A549 (cell line): ENCODE measurements around the gene JARID2. TPM values are rescaled to one million over a fixed set of nuclear protein-coding genes. Genes with fewer than 3 reads are reported as not detected.

Experiments
- ATAC-seq, 2 experiments: fragments of 200-7000 bp in 1 of 2; fragments of >200 bp in 1 of 2; cut with Nextera tagmentation in 1 of 2; cut with Tn5 transposase in 1 of 2; 3 replicates each; pipeline versions ENCODE4 v1.8.0 to v1.9.1; 2018 to 2020; ENCODE audit warnings: mild to moderate bottlenecking in 1 of 2, moderate library complexity in 1 of 2
- CTCF ChIA-PET: fragments of 300-600 bp; sonication (Branson Sonifier 250); formaldehyde crosslinking; extraction: SDS; loops from one replicate; lab custom pipeline; 2021; ENCODE audit warnings: antibody characterized with exemption, inconsistent platforms; lab: Yijun Ruan, JAX
- POLR2A ChIA-PET: fragments of 350-600 bp; formaldehyde crosslinking; extraction: SDS; loops from one replicate; lab custom pipeline; 2021; ENCODE audit warnings: antibody characterized with exemption, inconsistent platforms; lab: Yijun Ruan, JAX
- DNase-seq, 2 experiments: peaks; one replicate each; pipeline versions ENCODE4 v3.0.0 to v3.0.0-alpha.2; 2011 to 2016; ENCODE audit warnings: low read depth in 1 of 2, low spot score in 1 of 2
- FAIRE-seq: peaks from 2 replicates; lab custom pipeline; 2011; peaks lifted over from hg19 to GRCh38; lab: Jason Lieb, UNC
- H3K27ac ChIP-seq, 2 experiments: fragments of >200 bp; sonication (Bioruptor Twin); formaldehyde crosslinking; 3 replicates each; pipeline ENCODE4 v1.5.1; 2016 to 2017
- H3K4me1 ChIP-seq: fragments of >200 bp; sonication (Bioruptor Twin); formaldehyde crosslinking; 3 replicates; pipeline ENCODE4 v1.6.1; 2016
- H3K4me2 ChIP-seq: fragments of >200 bp; sonication (Bioruptor Twin); formaldehyde crosslinking; 3 replicates; pipeline ENCODE4 v1.6.1; 2016
- H3K4me3 ChIP-seq: fragments of >200 bp; sonication (Bioruptor Twin); formaldehyde crosslinking; 3 replicates; pipeline ENCODE4 v1.5.1; 2016
- H3K9me3 ChIP-seq: fragments of >200 bp; sonication (Bioruptor Twin); formaldehyde crosslinking; 3 replicates; pipeline ENCODE4 v1.6.1; 2016
- CBX8 ChIP-seq: fragments of 200-600 bp; sonication (generic); IDR thresholded peaks from 2 replicates; pipeline ENCODE4 v1.6.1; 2016
- E2F6 ChIP-seq: IDR thresholded peaks from 2 replicates; pipeline ENCODE4 v1.6.1; 2012; ENCODE audit warnings: low read depth, borderline replicate concordance
- FOSB ChIP-seq: fragments of 250-450 bp; sonication (Bioruptor Pico); IDR thresholded peaks from 2 replicates; pipeline ENCODE4 v1.5.0; 2020; ENCODE audit warnings: mild to moderate bottlenecking, moderate library complexity
- FOSL2 ChIP-seq, 2 experiments: fragments of 450-650 bp in 1 of 2; fragments of >200 bp in 1 of 2; sonication (Bioruptor Twin) in 1 of 2; formaldehyde crosslinking; IDR thresholded peaks; 2 replicates each; pipeline versions ENCODE4 v1.5.0 to v1.6.1; 2016 to 2020; ENCODE audit warnings: mild to moderate bottlenecking in 1 of 2, moderate library complexity in 1 of 2
- FOXS1 ChIP-seq: fragments of 250-450 bp; sonication (Bioruptor Pico); IDR thresholded peaks from 2 replicates; pipeline ENCODE4 v1.5.0; 2020; ENCODE audit warnings: mild to moderate bottlenecking, moderate library complexity
- GATA3 ChIP-seq: IDR thresholded peaks from 2 replicates; pipeline ENCODE4 v1.6.1; 2012; ENCODE audit warnings: borderline replicate concordance
- HDAC2 ChIP-seq: fragments of 200-600 bp; sonication (generic); IDR thresholded peaks from 2 replicates; pipeline ENCODE4 v1.6.1; 2016
- HES2 ChIP-seq: fragments of >200 bp; sonication (Bioruptor Twin); formaldehyde crosslinking; IDR thresholded peaks from 2 replicates; pipeline ENCODE4 v1.6.1; 2016
- HOXA7 ChIP-seq: fragments of 250-450 bp; sonication (Bioruptor Pico); IDR thresholded peaks from 2 replicates; pipeline ENCODE4 v1.5.0; 2020; ENCODE audit warnings: mild to moderate bottlenecking, moderate library complexity
- HOXB13 ChIP-seq: fragments of 250-450 bp; sonication (Bioruptor Pico); IDR thresholded peaks from 2 replicates; pipeline ENCODE4 v1.5.0; 2020; ENCODE audit warnings: low read depth, mild to moderate bottlenecking, moderate library complexity
- JUN ChIP-seq, 2 experiments: fragments of >200 bp; sonication (Bioruptor Twin); formaldehyde crosslinking; IDR thresholded peaks; 2 replicates in 1 of 2; 3 replicates in 1 of 2; pipeline ENCODE4 v1.6.1; 2016 to 2017
- KDM1A ChIP-seq: fragments of 200-600 bp; sonication (generic); IDR thresholded peaks from 2 replicates; pipeline ENCODE4 v1.6.1; 2016; ENCODE audit warnings: low read depth, mild to moderate bottlenecking
- MAFK ChIP-seq: fragments of 450-650 bp; IDR thresholded peaks from 2 replicates; pipeline ENCODE4 v1.6.1; 2014; ENCODE audit not compliant: partially characterized antibody
- MAX ChIP-seq: IDR thresholded peaks from 2 replicates; pipeline ENCODE4 v1.6.1; 2012
- NFE2L2 ChIP-seq: fragments of 150-350 bp; conservative IDR thresholded peaks from 2 replicates; pipeline ENCODE4 v1.6.1; 2014; ENCODE audit warnings: low read length
- PHF8 ChIP-seq: fragments of 200-600 bp; sonication (generic); IDR thresholded peaks from 2 replicates; pipeline ENCODE4 v1.6.1; 2016; ENCODE audit warnings: low read depth, mild to moderate bottlenecking, antibody characterized with exemption, moderate library complexity, borderline replicate concordance
- RCOR1 ChIP-seq: fragments of 150-350 bp; IDR thresholded peaks from 2 replicates; pipeline ENCODE4 v1.6.1; 2014; ENCODE audit warnings: antibody characterized with exemption, low read length, low read depth
- RNF2 ChIP-seq: fragments of 200-600 bp; sonication (generic); IDR thresholded peaks from 2 replicates; pipeline ENCODE4 v1.6.1; 2016; ENCODE audit warnings: low read depth, mild to moderate bottlenecking, antibody characterized with exemption, moderate library complexity, borderline replicate concordance
- SMC3 ChIP-seq: fragments of >200 bp; sonication (Bioruptor Twin); formaldehyde crosslinking; IDR thresholded peaks from 3 replicates; pipeline ENCODE4 v1.6.1; 2018; ENCODE audit warnings: inconsistent platforms
- SREBF2 ChIP-seq: fragments of 450-650 bp; IDR thresholded peaks from 2 replicates; pipeline ENCODE4 v1.6.1; 2014; ENCODE audit warnings: mild to moderate bottlenecking, moderate library complexity
- TFCP2L1 ChIP-seq: fragments of 250-450 bp; sonication (Bioruptor Pico); IDR thresholded peaks from 2 replicates; pipeline ENCODE4 v1.5.0; 2021; ENCODE audit warnings: mild to moderate bottlenecking
- USF2 ChIP-seq: fragments of 450-650 bp; IDR thresholded peaks from 2 replicates; pipeline ENCODE4 v1.6.1; 2014; ENCODE audit warnings: antibody characterized with exemption
- ZC3H11A ChIP-seq: fragments of 450-650 bp; IDR thresholded peaks from 2 replicates; pipeline ENCODE4 v1.6.1; 2014; ENCODE audit warnings: antibody characterized with exemption, mild to moderate bottlenecking
- ZFP36 ChIP-seq: fragments of 450-650 bp; IDR thresholded peaks from 2 replicates; pipeline ENCODE4 v1.6.1; 2014; ENCODE audit warnings: borderline replicate concordance; ENCODE audit not compliant: partially characterized antibody
- WGBS: methylation state at CpG from one replicate; pipeline ENCODE4 v1.1.6; 2017; ENCODE audit errors: missing lambda C conversion rate; 5-methylcytosine and 5-hydroxymethylcytosine counted together
- polyA plus RNA-seq, 4 experiments: library from polyadenylated mRNA; depleted of rRNA in 3 of 4; stranded (reverse); fragments of >200 nt; fragmentation: RNase III in 1 of 4; extraction: RNeasy Plus Mini Kit Qiagen cat#74134 plus additional on column Dnase treatment in 1 of 4; gene quantifications; 2 replicates in 3 of 4; 3 replicates in 1 of 4; pipeline ENCODE4 v1.2.3, GENCODE V29; 2011 to 2017

The JARID2 gene
- polyA plus RNA-seq, 2 of the 4 experiments (the other 2 are of a cell fraction), result 7.8 to 8.3 TPM

GRCh38 chr6:15412767-15413166, 166.9 kb downstream of the JARID2 start:
- ATAC-seq, result no peak
- H3K4me2 ChIP-seq, result no peak overlapping the region
- H3K9me3 ChIP-seq, result no peaks in the 10 kb centered on the region
- 88% methylated on average over 9 of the region's 9 CpGs for WGBS
- CTCF ChIA-PET, result interaction anchor here (0.6 to 1.6 kb wide), 2 partner anchors 11 to 28 kb away, joined by 3 to 4 read pairs; no protein-coding TSS in a partner anchor
- H3K4me3 ChIP-seq, result no peak overlapping the region
- TF ChIP-seq RCOR1 (no peak), HDAC2 (no peak), JUN (IDR thresholded peaks at IDR 0.05) (no peak), FOSB (CRISPR knock-in tag) (no peak), HOXB13 (CRISPR knock-in tag) (no peak), USF2 (no peak), HES2 (no peak), SREBF2 (no peak), SMC3 (no peak), ZC3H11A (no peak), PHF8 (no peak), CBX8 (no peak), E2F6 (no peak), NFE2L2 (no peak), KDM1A (no peak), MAFK (no peak), GATA3 (no peak), FOSL2 (IDR thresholded peaks at IDR 0.05) (no peak), FOSL2 (CRISPR knock-in tag; IDR thresholded peaks at IDR 0.05) (no peak), FOXS1 (CRISPR knock-in tag) (no peak)
- POLR2A ChIA-PET, result no interaction called here
- DNase-seq, result no peak
- no peak overlapping the region for H3K27ac ChIP-seq
- no peak for FAIRE-seq
- peaks cover 6% of the 10 kb centered on the region; the same call in 1 of the 3 replicates for H3K4me1 ChIP-seq

GRCh38 chr6:15413466-15414234, 167.8 kb downstream of the JARID2 start:
- FAIRE-seq (no peak), DNase-seq (no peak)
- no peak overlapping the region for H3K27ac ChIP-seq
- peaks cover 6% of the 10 kb centered on the region; the same call in 1 of the 3 replicates for H3K4me1 ChIP-seq
- TF ChIP-seq E2F6 (no peak), HOXA7 (CRISPR knock-in tag) (no peak), MAX (no peak), MAFK (no peak), RNF2 (no peak), RCOR1 (no peak), ZFP36 (no peak), SMC3 (no peak), TFCP2L1 (CRISPR knock-in tag) (no peak), HES2 (no peak), JUN (IDR thresholded peaks at IDR 0.05) (no peak)
- TF ChIP-seq, all 56 proteins: peak for 0
- H3K9me3 ChIP-seq, result 0 out of 3 replicates have a peak, but pooled peaks cover 4% of the 10 kb centered on the region
- H3K4me2 ChIP-seq, result no peak overlapping the region
- H3K4me3 ChIP-seq, result no peak overlapping the region
- ATAC-seq, result no peak
- ChIA-PET POLR2A (no interaction called here), CTCF (interaction anchor here (0.6 to 1.6 kb wide), 2 partner anchors 10 to 27 kb away, joined by 3 to 4 read pairs; no protein-coding TSS in a partner anchor)
- 77% methylated on average over 6 of the region's 6 CpGs for WGBS
